ENCODE measurements around the gene PRKX. TPM values are rescaled to one million over a fixed set of nuclear protein-coding genes. Genes with fewer than 3 reads are reported as not detected.
"Not testable (repeated sequence)": the region's sequence is repeated elsewhere in the genome, so short reads cannot be mapped to it uniquely, and the experiment has no call there.

Gene PRKX
- total and polyA plus RNA-seq, 12 donors, result 1.3 to 6.8 (median 4.6) TPM

DNA sequence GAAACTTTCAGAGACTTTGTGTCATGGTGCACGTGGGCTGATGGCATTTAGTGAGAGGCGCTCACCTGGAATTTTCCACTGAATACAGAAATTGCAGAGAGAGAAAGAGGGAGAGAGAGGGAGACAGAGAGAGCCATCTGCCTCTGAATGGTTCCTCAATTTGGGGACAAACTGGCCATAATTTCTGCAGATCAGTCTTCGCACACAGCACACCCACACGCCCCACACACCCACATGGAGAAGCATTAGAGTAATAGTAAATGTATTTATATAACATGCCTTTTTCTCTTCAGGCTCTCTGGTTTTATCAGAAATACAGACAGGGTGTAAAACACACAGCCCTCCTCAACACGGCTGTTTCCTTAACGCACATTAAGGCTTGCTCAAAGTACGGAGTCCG lies 38.6 kb downstream of the PRKX start:
- intact Hi-C loops (cut with DNase I), result no loop called here
- WGBS, 4 donors, result 84 to 93% (median 88%) methylated on average over 4 to 8 of the region's 8 CpGs

DNA sequence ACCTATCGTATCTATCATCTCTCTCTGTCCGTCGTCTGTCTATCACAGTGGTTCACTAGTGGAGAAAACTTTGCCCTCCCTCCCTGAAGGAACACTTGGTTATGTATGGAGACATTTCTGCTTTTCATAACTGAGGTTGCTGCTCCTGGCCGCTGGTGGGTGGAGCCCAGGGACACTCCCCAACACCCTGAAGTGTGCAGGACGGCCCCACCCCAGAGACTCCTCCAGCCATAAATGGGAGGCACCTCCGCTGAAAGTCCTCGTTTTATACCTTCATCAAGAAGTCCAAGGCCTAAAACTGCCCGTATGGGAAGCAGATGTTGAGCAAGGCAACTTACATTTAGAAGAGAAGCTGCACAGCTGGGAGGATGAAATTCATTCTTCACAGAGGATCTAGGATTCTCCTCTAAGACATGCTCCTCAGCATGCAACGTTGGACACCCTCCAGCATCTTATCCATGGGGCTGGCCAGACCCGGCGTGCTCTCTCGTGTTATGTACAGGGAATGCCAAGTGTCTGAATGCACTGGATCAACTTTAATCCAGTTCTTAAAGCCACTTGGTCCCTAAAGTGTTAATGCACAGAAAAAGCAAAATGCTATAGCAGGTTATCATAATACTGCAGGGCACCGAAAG lies 43.5 kb downstream of the PRKX start:
- H3K9me3 ChIP-seq (replicated peaks in 1 of 3), result no peaks in the 10 kb centered on the region
- no peaks in the 10 kb centered on the region for H3K27me3 ChIP-seq
- TF ChIP-seq POLR2A (IDR thresholded peaks at IDR 0.05), result no peak
- TF ChIP-seq, protein P1, sequence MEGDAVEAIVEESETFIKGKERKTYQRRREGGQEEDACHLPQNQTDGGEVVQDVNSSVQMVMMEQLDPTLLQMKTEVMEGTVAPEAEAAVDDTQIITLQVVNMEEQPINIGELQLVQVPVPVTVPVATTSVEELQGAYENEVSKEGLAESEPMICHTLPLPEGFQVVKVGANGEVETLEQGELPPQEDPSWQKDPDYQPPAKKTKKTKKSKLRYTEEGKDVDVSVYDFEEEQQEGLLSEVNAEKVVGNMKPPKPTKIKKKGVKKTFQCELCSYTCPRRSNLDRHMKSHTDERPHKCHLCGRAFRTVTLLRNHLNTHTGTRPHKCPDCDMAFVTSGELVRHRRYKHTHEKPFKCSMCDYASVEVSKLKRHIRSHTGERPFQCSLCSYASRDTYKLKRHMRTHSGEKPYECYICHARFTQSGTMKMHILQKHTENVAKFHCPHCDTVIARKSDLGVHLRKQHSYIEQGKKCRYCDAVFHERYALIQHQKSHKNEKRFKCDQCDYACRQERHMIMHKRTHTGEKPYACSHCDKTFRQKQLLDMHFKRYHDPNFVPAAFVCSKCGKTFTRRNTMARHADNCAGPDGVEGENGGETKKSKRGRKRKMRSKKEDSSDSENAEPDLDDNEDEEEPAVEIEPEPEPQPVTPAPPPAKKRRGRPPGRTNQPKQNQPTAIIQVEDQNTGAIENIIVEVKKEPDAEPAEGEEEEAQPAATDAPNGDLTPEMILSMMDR (IDR thresholded peaks at IDR 0.05), result no peak
- intact Hi-C loops (cut with DNase I), result no loop called here
- H3K4me1 ChIP-seq (replicated peaks in 1 of 2), result no peaks in the 10 kb centered on the region
- H3K27ac ChIP-seq, result no peak overlapping the region
- H3K4me3 ChIP-seq, result no peak overlapping the region
- WGBS, 4 donors, result 80 to 87% (median 84%) methylated on average over 5 to 13 of the region's 13 CpGs
- no peaks in the 10 kb centered on the region for H3K36me3 ChIP-seq (replicated peaks in 1 of 2)
- DNase-seq, result no peak

More for the DNA sequence above, 38.6 kb downstream of the PRKX start:
- no peaks in the 10 kb centered on the region for H3K27me3 ChIP-seq
- H3K4me1 ChIP-seq (replicated peaks in 1 of 2), result no peaks in the 10 kb centered on the region
- H3K36me3 ChIP-seq (replicated peaks in 1 of 2), result no peaks in the 10 kb centered on the region
- no peak for DNase-seq
- H3K27ac ChIP-seq, result no peak overlapping the region
- no peaks in the 10 kb centered on the region for H3K9me3 ChIP-seq (replicated peaks in 1 of 3)
- H3K4me3 ChIP-seq, result no peak overlapping the region
- no peak for TF ChIP-seq POLR2A (IDR thresholded peaks at IDR 0.05)
- TF ChIP-seq, protein P1 (IDR thresholded peaks at IDR 0.05), result no peak

DNA sequence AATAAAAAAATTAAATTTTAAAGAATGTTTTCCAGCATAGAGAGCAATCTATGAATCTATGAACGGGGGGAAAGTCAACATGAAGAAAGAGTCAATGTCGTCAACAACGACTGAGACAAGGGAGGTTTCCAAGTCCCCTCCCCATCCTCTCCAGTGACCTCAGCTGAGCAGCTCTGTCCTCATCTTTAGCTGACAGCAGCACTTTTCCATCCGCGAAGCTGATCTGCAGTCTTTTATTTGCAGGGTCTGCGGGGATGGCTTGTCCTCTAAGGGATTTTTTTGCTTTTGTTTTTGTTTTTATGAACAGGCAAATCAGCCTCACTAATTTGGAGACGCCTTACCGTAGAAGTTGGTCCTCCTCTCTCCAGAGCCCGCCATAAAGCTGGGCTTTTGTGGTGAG lies 46.5 kb downstream of the PRKX start:
- Histone ChIP-seq H3K4me1 (replicated peaks in 1 of 2) (no peaks in the 10 kb centered on the region), H3K36me3 (replicated peaks in 1 of 2) (no peaks in the 10 kb centered on the region), H3K9me3 (replicated peaks in 1 of 3) (no peaks in the 10 kb centered on the region), H3K27ac (no peak overlapping the region), H3K27me3 (no peaks in the 10 kb centered on the region), H3K4me3 (no peak overlapping the region)
- DNase-seq, result peak in 1 of 7 donors; percentile 1
- 58 to 76% (median 70%) methylated on average over 9 of the region's 9 CpGs for WGBS, 4 donors
- intact Hi-C loops (cut with DNase I), result no loop called here
- TF ChIP-seq, protein P1 (IDR thresholded peaks at IDR 0.05), result no peak
- no peak for TF ChIP-seq POLR2A (IDR thresholded peaks at IDR 0.05)

DNA sequence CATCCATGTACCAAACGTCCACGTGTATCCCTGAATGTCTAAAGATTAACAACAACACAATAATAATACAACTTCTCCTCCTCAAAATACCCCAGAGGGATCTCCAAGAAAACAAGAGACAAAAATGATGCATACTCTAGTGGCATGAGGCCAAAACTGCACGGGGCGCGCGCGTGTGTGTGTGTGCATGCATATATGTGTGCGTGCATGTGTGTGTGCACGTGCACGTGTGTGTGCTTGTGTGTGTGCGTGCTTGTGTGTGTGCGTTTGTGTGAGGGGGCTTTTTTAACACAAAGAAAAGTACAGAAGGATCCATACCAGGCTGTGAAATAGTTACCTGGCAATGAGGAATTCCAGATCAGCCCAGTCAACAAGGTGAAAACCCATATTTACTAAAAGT lies 48.5 kb downstream of the PRKX start:
- Histone ChIP-seq H3K4me3 (no peak overlapping the region), H3K36me3 (replicated peaks in 1 of 2) (no peaks in the 10 kb centered on the region), H3K27me3 (no peaks in the 10 kb centered on the region), H3K4me1 (replicated peaks in 1 of 2) (no peaks in the 10 kb centered on the region), H3K27ac (no peak overlapping the region), H3K9me3 (replicated peaks in 1 of 3) (no peaks in the 10 kb centered on the region)
- TF ChIP-seq POLR2A (IDR thresholded peaks at IDR 0.05), result no peak
- TF ChIP-seq, protein P1 (IDR thresholded peaks at IDR 0.05), result no peak
- no peak for DNase-seq
- intact Hi-C loops (cut with DNase I), result no loop called here
- 86 to 88% (median 87%) methylated on average over 12 of the region's 12 CpGs for WGBS, 4 donors

DNA sequence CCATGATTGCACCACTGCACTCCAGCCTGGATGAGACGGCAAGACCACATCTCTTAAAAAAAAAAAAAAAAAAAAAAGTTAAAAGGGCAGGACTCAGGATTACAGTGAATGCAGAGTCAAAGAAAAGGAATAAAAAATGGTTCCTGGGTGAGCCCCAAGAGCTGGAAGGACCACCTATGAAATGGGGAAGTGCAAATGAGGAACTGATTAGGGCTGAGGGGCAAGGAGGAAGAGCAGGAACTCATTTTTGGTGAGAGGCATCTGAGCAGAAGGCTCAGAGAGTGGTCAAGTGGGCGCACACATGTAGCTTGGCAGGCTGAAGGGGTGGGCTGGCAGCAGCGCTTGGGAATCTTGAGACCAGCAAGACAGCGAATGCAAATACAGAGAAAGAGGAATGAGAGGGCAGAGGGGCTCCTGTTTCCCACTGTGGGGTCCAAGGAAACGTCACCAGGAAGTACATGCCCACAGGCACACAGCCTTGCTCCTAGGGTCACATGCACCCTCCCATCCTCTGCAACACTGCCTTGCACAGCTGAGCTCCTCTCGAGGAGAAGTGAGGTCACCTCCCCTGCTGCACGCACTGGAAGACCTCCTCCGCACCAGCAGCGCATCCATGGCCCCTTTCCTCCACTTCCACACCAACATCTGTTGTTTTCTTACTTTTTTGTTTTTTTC lies 49.7 kb downstream of the PRKX start:
- H3K27me3 ChIP-seq; H3K4me3 ChIP-seq; H3K4me1 ChIP-seq (replicated peaks in 1 of 2); H3K36me3 ChIP-seq (replicated peaks in 1 of 2); H3K9me3 ChIP-seq (replicated peaks in 1 of 3); intact Hi-C loops (cut with DNase I): not testable (repeated sequence)
- 55 to 63% (median 60%) methylated on average over 8 to 9 of the region's 9 CpGs for WGBS, 4 donors
- peak overlapping the region in 1 of 5 donors; percentile 61 for H3K27ac ChIP-seq
- peak in 6 of 7 donors; percentile 16 to 49 (median 24) for DNase-seq

Data from adrenal gland (tissue), 12 donors.